ENCODE results near the gene CACNA1H. TPM values are rescaled to one million over a fixed set of nuclear protein-coding genes. Genes with fewer than 3 reads are reported as not detected.

CACNA1H gene
- total and polyA plus RNA-seq, 2 of the 4 experiments (the other 2 are of a cell fraction), result 1.6 to 5.8 TPM

- H3K56ac ChIP-seq (ENCODE audit: extremely low read depth, insufficient read depth, low read length), result no peak overlapping the region
- ChIA-PET CTCF (no interaction called here), POLR2A (ENCODE audit: unreplicated experiment) (no interaction called here)
- 46% methylated on average over 16 of the region's 34 CpGs; no CpG with 5 or more reads in 1 of the 2 experiments for WGBS, 2 experiments (ENCODE audit: extremely low coverage in 2 of 2, insufficient read length in 1 of 2)
- H3K27me3 ChIP-seq (ENCODE audit: control insufficient read depth, insufficient read depth, low read length), result peaks cover 11% of the 10 kb centered on the region; the same call in 1 of the 2 replicates
- H3K4me1 ChIP-seq (ENCODE audit: control insufficient read depth, insufficient read depth, low read length), result peaks cover 9% of the 10 kb centered on the region; the same call in 1 of the 2 replicates
- TF ChIP-seq POLR2A (IDR thresholded peaks at IDR 0.05; ENCODE audit: low read depth, low read length) (no peak), USF2 (IDR thresholded peaks at IDR 0.05; ENCODE audit: low read depth, low read length) (no peak), SMC3 (IDR thresholded peaks at IDR 0.05; ENCODE audit: low read depth, low read length) (no peak), NFE2L2 (IDR thresholded peaks at IDR 0.05; ENCODE audit: low read depth, low read length) (no peak), BHLHE40 (IDR thresholded peaks at IDR 0.05; ENCODE audit: low read depth, low read length) (no peak), CTCF (conservative IDR thresholded peaks at IDR 0.05; ENCODE audit: low read depth, low read length) (no peak), CEBPB (IDR thresholded peaks at IDR 0.05; ENCODE audit: low read depth, low read length) (no peak), ELK1 (IDR thresholded peaks at IDR 0.05; ENCODE audit: borderline replicate concordance, low read depth, low read length) (no peak), MAZ (IDR thresholded peaks at IDR 0.05; ENCODE audit: borderline replicate concordance, low read depth, low read length) (no peak)
- H3K79me1 ChIP-seq (ENCODE audit: low read depth in 1 of 2, low read length in 2 of 2), result no peaks in the 10 kb centered on the region
- no peak overlapping the region for H4K91ac ChIP-seq (ENCODE audit: insufficient read depth, low read depth, low read length)
- no peaks in the 10 kb centered on the region for H3K9me3 ChIP-seq (ENCODE audit: control insufficient read depth, insufficient read depth, low read length)
- no peaks in the 10 kb centered on the region for H3K36me3 ChIP-seq (ENCODE audit: control insufficient read depth, insufficient read depth, low read length)
- ATAC-seq (ENCODE audit: low read depth) (no peak), DNase-seq (no peak)
- H3K18ac ChIP-seq (ENCODE audit: low read depth, low read length), result no peak overlapping the region
- H2BK20ac ChIP-seq (ENCODE audit: low read depth, low read length), result no peak overlapping the region
- H4K20me1 ChIP-seq (ENCODE audit: insufficient read depth, low read length), result peaks cover 15% of the 10 kb centered on the region
- no peak overlapping the region for H3K4me2 ChIP-seq (ENCODE audit: low read depth, low read length)
- H3K23ac ChIP-seq (ENCODE audit: low read depth, low read length), result no peak overlapping the region
- no peak overlapping the region for H3K14ac ChIP-seq (replicated peaks; ENCODE audit: low read depth, low read length)
- H3K4ac ChIP-seq (ENCODE audit: low read depth, low read length), result no peak overlapping the region
- no peak overlapping the region for H2BK120ac ChIP-seq (ENCODE audit: low read depth, low read length)
- no peak overlapping the region for H4K8ac ChIP-seq (ENCODE audit: low read depth in 2 of 2, low read length in 2 of 2)
- H2BK5ac ChIP-seq (ENCODE audit: low read depth, low read length, poor library complexity, severe bottlenecking), result no peak overlapping the region
- dilution Hi-C loops (cut with HindIII; ENCODE audit: low sequenced_read_pairs, unreplicated experiment) (no loop called here), intact Hi-C loops (cut with micrococcal nuclease) (no loop called here), in situ Hi-C loops (cut with MboI; ENCODE audit: low sequenced_read_pairs) (no loop called here)
- no peak overlapping the region for H2AK5ac ChIP-seq (ENCODE audit: low read depth, low read length)
- no peaks in the 10 kb centered on the region for H3K9me1 ChIP-seq (ENCODE audit: insufficient read depth, low read length)
- no TSS peak for BruUV-seq (replicated peaks)
- no peak overlapping the region for H3K9ac ChIP-seq (ENCODE audit: low read depth, low read length)
- H2AK9ac ChIP-seq (replicated peaks; ENCODE audit: low read depth, low read length, poor library complexity), result no peak overlapping the region
- H2BK15ac ChIP-seq (ENCODE audit: low read depth, low read length), result no peak overlapping the region
- H3K27ac ChIP-seq (ENCODE audit: insufficient read depth, low read length), result no peak overlapping the region
- H4K5ac ChIP-seq (ENCODE audit: low read depth, low read length), result no peak overlapping the region
- no peak overlapping the region for H3K4me3 ChIP-seq (ENCODE audit: insufficient read depth, low read depth, low read length)
- H2AFZ ChIP-seq (replicated peaks; ENCODE audit: low read length, poor library complexity), result no peak overlapping the region
These were observed 8.0 kb downstream of the CACNA1H start for GRCh38 chr16:1160773-1161348.
